Dedifferentiated amniotic fluid mesenchymal stem cell (primary cell): Measurements from ENCODE around the gene TRIM61.
"Not testable (repeated sequence)": the region's sequence is repeated elsewhere in the genome, so short reads cannot be mapped to it uniquely, and the experiment has no call there.

Experiments
- DNase-seq: peaks from one replicate; pipeline ENCODE4 v3.0.0-alpha.2; 2016; ENCODE audit errors: extremely low spot score

The TRIM61 gene

DNA sequence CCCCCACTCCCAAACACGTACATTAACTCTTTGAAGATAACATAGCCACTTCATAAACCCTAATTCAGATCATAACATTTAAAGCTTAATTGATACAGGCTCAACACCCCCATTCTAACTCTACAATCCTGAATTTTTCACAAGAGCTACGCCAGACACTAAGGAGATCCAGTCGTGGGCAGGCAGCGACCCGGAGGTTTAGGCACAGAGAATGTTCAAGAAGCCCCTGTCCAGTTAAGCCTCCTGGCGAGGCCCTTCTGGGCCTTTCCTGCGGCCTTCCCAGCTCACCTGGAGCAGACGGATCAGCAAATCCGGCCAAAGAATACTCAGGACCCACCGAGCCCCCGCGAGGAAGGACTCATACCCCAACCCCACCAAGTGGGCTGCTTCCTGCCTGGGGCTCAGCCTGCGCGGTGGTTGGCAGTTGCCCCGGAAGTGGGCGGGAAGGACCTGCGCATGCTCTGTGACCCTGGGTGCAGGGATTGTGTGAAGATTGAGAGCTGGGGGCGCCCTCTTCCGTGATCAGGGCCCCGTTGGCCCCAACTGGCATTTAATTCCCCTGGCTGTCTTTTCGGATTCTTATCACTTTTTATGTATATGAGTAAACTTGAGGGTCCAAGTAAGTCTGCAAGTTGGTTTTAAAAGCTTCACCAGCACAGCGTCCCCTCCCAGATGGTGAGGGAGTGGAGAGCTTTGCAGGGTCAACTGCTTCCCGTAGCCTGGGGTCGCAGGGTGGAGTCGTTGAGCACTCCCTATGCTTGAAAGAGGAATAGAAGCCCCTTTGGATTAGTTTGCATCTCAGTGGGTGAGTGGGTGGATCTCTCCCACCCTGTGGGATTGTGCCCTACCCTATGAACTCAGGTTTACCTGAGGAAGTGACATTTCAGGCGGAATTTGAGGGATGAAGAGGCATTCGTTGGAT lies at the start of gene TRIM61:
Gene TRIM61, minus strand, starts transcription at position 415 of the 922 bp plus-strand sequence. CDS start 7,655 bp downstream, outside the sequence.
- DNase-seq: no peak

DNA sequence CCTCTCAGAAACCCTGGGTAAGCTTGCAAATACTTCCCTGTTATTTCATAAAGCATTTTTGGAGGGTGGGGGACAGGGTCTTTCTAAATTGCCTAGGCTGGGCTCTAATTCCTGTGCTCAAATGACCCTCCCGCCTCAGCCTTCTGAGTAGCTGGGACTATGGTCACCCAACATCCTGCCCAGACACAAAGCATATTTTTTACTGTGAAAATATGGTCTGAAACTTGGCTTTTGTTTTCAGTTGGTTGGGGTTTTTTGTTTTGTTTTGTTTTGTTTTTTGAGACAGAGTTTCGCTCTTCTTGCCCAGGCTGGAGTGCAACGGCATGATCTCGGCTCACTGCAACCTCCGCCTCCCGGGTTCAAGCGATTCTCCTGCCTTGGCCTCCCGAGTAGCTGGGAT lies 48.3 kb upstream of the TRIM61 start:
- DNase-seq: not testable (repeated sequence)

DNA sequence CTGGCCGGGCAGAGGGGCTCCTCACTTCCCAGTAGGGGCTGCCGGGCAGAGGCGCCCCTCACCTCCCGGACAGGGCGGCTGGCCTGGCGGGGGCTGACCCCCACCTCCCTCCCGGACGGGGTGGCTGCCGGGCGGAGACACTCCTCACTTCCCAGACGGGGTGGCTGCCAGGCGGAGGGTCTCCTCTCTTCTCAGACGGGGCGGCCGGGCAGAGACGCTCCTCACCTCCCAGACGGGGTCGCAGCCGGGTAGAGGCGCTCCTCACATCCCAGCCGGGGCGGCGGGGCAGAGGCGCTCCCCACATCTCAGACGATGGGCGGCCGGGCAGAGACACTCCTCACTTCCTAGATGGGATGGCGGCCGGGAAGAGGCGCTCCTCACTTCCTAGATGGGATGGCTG lies 42.5 kb upstream of the TRIM61 start:
- not testable (repeated sequence) for DNase-seq

DNA sequence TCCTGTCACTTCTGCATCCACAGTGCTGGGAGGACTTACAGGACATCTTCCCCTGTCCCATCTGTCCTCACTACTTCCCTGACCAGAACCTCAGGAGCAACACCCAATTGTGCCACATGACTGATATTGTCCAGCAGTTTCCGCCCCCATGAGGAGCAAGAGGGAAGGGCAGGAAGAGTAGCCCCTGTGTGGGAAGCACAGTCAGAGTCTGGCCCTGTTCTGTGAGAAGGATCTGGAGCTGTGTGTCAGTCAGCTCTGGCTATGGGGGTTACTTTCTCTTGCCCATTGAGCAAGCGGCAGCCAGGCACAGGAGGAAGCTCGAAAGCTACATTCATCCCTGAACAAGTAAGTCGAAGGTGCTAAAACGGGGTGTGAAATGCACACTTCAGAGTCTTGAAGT lies 39.5 kb upstream of the TRIM61 start:
- DNase-seq: no peak

DNA sequence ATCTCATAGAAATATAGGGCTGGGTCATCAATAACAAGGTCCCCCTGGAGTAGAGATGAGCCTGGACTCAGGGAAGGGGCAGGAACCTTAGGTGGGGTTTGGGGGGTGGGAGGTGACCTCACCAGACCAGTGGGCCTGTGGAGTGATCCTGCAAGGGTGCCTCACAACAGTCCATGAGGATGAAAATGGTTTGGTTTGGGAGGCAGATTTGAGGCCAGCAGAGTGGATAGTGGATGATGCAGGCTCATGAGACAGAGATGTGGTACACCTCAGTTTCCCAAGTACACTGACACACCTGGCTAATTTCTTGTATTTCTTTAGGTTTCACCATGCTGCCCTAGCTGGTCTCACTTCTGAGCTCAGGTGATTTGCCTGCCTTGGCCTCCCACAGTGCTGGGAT lies 36.2 kb upstream of the TRIM61 start:
- DNase-seq: no peak

DNA sequence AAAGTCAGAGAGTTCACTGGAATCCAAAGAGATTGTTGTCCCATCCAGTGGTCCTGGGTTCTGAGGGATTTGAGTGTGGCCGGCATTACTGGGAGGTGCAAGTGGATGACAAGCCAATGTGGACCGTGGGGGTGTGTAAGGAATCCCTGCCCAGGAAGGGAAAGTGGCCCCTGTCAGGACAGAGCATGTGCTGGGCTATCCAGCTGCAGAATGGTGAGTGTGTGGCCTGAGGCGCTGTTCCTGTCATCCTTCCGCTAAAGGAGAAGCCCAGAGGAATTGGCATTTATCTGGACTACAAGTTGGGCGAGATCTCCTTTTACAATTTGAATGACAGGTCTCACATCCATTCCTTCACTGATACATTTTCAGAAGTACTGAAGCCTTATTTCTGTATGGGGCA lies 33.9 kb upstream of the TRIM61 start:
- DNase-seq: no peak

DNA sequence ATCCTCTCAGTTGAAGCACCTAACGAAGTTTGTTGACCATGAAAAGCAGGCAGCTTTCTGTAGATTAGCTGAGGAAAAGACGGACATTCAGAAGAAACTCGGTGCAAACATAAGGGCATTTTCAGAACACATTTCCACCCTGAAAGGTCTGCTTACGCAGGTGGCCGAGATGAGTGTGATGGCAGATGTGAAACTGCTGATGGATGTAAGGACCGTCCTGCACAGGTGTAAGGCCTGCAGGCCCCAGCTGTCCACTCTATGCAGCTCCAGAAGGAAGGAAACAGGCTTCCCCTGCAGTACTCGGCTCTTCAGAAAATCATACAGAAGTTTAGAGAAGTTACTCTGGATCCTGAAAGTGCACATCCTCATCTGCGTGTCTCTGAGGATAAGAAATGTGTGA lies 33.5 kb upstream of the TRIM61 start:
- no peak for DNase-seq

DNA sequence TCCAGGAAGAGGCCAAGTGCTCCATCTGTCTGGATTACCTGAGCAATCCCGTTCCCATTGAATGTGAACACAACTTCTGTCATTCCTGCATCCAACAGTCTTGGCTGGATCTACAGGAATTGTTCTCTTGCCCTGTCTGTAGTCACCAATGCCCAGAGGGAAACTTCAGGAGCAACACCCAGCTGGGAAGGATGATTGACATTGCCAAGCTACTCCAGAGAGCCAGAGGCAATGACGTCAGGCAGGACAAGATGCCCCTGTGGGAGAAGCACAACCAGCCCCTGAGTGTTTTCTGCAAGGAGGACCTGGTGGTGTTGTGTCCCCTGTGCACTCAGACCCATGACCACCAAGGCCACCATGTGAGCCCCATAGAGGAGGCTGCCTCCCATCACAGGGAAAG lies 33.0 kb upstream of the TRIM61 start:
- no peak for DNase-seq

DNA sequence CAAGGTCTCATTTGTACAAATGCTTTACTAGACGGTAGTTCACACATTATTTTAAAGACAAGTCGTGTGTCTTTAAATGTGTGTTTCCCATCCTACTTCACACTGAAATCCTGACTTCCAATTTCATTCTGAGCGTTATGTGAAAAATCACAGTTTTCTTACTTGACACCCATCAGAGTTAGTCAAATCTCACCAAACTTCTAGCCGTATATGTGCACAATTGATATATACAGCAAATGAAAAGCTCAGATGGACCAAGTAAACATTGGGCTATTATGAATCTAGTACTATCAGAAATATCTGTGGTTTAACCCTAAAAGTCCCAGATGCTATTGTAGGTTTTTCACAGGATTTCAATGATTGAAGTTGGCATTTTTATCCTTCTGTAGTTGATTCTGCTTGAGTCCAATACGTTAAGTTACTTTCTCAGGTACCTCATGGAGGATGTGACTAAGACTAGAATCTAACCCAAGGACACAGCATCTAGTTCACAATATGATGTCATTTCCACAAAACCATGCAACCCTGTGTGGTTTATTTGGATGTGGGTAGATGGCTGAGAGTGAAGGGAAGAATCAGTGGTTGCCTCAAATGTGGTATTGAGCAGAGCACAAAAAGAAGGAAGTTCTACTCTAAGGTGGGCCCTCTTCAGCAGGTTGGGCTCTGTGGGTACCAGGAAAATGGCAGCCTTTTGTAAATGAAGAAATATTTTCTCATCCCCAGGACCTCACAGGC lies 32.2 kb upstream of the TRIM61 start:
- no peak for DNase-seq

DNA sequence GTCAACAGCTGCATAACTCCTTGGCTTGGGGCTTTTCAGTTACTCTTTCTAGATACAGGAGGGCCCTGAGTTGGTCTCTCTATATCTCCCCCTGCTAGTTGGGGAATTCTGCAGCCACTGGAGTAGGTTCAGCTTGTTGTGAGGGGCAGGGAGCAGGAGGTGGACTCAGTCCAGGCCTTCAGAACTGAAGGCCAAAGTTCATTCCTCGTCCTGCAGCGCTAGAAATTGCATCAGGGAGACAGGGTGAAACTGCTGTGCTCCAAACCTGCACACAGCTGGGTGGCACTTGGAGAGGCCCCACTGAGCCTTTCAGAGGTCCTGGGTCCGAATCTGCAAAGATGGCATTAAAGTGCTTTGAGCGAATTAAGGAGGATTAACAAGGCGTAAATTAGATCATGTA lies 29.4 kb upstream of the TRIM61 start:
- no peak for DNase-seq

DNA sequence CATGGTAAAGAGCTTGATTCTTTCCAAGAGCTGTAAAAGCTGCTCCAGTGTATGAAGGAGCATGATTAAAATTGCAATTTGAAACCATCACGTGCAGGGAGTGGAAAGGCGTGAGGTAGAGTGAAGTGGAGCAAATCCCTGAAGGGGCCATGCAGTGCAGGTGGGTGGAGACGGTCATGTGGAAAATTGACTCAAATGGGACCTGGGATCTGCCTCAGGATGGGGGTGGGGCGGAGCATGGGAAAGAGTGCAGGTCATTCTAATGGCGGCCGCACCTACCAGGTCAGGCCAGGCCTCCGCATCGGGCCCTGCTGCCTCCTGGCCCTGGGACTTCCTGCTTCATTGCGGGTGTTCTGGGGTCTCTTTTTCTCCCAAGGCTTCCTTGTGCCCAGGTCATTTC lies 29.0 kb upstream of the TRIM61 start:
- no peak for DNase-seq

DNA sequence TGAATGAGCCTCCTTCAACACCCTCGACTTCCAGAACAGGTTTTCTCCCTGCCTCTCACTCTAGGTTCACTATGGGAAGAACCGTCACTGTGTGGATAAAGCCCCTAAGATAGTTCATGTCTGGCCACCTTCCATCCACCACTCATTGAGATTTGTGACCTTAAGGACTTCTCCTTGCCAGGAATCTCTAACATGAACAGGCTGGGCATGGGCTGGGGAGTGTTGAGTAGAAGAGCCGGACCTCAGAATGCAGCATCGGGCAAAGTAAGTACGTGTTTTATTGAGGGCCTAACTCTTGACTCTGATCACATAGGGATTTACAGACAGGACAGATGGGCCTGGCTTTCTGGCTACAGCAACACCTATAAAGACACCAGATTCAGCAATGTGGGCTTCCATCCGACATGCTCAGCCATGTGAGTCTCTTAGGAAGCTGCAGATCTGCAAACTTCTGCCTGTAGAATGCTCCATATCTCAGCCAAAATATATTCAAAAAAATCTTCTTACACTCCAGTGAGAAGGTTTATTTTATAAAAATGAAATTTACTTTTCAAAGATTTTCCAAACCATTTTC lies 28.0 kb upstream of the TRIM61 start:
- DNase-seq: no peak

DNA sequence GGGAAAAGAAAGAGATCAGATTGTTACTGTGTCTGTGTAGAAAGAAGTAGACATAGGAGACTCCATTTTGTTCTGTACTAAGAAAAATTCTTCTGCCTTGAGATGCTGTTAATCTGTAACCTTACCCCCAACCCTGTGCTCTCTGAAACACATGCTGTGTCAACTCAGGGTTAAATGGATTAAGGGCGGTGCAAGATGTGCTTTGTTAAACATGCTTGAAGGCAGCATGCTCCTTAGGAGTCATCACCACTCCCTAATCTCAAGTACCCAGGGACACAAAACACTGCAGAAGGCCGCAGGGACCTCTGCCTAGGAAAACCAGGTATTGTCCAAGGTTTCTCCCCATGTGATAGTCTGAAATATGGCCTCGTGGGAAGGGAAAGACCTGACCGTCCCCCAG lies 24.5 kb upstream of the TRIM61 start:
- not testable (repeated sequence) for DNase-seq

DNA sequence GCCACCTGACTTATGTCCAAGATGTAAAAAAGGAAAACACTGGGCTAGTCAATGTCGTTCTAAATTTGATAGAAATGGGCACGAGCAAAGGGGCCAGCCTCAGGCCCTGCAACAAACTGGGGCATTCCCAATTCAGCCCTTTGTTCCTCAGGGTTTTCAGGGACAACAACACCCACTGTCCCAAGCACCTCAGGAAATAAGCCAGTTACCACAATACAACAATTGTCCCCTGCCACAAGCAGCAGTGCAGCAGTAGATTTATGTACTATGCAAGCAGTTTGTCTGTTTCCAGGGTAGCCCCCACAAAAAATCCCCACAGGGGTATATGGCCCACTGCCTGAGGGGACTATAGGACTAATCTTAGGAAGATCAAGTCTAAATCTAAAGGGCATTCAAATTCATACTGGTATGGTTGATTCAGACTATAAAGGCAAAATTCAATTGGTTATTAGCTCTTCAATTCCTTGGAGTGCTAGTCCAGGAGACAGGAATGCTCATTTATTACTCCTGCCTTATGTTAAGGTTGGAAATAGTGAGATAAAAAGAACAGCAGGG lies 21.1 kb upstream of the TRIM61 start:
- DNase-seq: not testable (repeated sequence)

DNA sequence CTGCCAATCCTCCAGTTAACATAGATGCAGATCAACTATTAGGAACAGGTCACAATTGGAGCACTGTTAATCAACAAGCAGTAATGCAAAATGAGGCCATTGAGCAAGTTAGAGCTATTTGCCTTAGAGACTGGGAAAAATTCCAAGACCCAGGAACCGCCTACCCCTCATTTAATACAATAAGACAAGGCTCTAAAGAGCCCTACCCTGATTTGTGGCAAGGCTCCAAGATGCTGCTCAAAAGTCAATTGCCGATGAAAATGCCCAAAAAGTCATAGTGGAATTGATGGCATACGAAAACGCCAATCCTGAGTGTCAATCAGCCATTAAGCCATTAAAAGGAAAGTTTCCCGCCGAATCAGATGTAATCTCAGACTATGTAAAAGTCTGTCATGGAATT lies 20.5 kb upstream of the TRIM61 start:
- no peak for DNase-seq

DNA sequence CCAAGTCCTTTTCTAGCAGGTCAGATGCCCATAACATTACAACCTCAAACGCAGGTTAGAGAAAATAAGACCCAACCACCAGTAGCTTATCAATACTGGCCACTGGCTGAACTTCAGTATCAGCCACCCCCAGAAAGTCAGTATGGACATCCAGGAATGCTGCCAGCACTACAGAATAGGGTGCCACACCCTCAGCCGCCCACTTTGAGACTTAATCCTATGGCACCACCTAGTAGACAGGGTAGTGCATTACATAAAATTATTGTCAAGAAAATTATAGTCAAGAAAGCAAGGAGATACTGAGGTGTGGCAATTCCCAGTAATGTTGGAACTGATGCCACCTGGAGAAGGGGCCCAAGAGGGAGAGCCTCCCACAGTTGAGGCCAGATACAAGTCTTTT lies 19.9 kb upstream of the TRIM61 start:
- DNase-seq: no peak

DNA sequence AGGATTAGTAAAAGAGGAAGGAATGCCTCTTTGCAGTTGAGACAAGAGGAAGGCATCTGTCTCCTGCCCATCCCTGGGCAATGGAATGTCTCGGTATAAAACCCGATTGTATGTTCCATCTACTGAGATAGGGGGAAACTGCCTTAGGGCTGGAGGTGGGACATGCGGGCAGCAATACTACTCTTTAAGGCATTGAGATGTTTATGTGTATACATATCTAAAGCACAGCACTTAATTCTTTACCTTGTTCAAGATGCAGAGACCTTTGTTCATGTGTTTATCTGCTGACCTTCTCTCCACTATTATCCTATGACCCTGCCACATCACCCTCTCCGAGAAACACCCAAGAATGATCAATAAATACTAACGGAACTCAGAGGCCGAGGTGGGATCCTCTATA lies 18.7 kb upstream of the TRIM61 start:
- not testable (repeated sequence) for DNase-seq

DNA sequence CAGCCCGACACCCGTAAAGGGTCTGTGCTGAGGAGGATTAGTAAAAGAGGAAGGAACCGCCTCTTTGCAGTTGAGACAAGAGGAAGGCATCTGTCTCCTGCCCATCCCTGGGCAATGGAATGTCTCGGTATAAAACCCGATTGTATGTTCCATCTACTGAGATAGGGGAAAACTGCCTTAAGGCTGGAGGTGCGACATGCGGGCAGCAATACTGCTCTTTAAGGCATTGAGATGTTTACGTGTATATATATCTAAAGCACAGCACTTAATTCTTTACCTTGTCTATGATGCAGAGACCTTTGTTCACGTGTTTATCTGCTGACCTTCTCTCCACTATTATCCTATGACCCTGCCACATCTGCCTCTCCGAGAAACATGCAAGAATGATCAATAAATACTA lies 13.3 kb upstream of the TRIM61 start:
- DNase-seq: not testable (repeated sequence)

DNA sequence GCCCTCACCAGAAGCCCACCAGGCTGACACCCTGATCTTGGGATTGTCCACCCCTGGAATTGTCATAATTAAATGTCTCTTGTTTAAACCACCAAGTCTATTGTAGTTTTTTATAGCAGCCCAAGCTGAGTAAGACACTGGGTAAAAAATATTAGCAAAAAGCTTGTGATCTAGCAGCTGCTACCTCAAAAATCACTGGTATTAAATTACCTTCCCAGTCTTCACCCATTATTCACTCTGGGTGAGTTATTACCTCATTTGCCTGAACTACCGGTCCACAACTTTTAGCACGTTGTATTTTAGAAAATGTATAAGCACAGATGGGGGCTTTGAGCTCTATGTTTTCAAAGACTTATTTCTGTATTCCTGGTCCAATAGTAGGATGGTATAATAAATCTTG lies 12.0 kb upstream of the TRIM61 start:
- no peak for DNase-seq

DNA sequence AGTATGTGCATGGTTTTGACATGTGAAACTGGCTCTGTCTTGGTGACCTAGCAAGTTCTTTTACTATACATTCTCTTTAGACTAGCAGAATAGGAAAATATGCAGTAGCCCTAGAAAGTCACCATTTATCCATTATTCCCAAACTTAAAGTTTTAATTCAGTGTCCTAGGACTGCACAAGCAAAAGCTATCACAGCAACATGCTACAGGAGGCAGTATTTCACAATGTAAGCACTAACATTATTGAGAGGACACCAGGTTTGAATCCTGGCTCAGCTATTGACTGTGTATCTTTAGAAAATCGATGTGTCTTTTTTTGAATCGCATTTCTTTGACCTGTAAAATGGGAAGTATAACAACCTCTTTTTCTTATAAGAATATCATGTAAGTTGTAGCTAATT lies 5.5 kb downstream of the TRIM61 start:
- DNase-seq: not testable (repeated sequence)

DNA sequence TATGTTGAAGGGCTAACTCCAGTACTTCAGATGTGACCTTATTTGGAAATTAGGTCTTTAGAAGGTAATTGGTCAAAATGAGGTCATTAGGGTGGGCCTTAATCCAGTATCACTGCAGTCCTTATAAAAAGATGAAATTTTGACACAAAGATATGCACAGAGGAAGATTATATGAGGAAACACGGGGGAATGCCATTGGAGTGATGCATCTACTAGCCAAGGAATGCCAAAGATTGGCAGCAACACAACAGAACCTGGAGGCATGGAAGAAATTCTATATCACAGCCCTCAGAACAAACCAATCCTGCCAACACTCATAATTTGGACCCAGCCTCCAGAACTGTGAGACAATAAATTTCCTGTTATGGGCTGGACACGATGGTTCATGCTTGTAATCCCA lies 17.6 kb downstream of the TRIM61 start:
- DNase-seq: no peak

DNA sequence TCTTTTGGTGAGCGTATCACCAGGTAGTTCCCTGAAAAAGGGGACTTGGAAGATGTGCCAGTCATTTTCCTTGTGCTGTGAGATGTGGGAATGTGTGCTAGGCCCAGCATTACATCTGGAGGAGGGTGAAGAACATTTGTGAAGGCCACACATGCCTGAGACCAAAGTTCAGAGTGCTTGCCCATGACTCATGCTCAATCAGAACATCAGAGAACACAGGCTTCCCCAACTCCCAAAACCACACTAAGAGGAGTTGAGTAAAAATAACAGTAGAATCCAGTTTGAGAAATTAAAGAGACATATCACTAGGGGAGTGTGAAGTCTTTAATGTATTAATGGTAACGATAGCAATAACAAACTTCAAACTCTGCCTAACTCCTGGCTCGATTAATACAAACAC lies 18.0 kb downstream of the TRIM61 start:
- not testable (repeated sequence) for DNase-seq
